MCF 10A (cell line): ENCODE data around the gene SCN1B. TPM values are rescaled to one million over a fixed set of nuclear protein-coding genes. Genes with fewer than 3 reads are reported as not detected.

ENCODE experiments used
- BruUV-seq: library from RNA; stranded (reverse); fragments of 400-500 nt; replicated peaks from 2 replicates; lab custom pipeline; 2021; lab: Mats Ljungman, UMichigan
- CTCF ChIA-PET: fragments of 300-600 bp; sonication (Branson Sonifier 250); formaldehyde crosslinking; extraction: SDS; loops from one replicate; lab custom pipeline; 2021; ENCODE audit warnings: antibody characterized with exemption, inconsistent platforms; lab: Yijun Ruan, JAX
- POLR2A ChIA-PET: fragments of 300-600, 350-650 bp; sonication (Branson Sonifier 250); formaldehyde crosslinking; extraction: SDS; loops from one replicate; lab custom pipeline; 2020; ENCODE audit warnings: antibody characterized with exemption, inconsistent platforms; lab: Yijun Ruan, JAX
- DNase-seq: peaks from one replicate; pipeline ENCODE4 v3.0.0-alpha.2; 2018; ENCODE audit not compliant: unreplicated experiment
- H3K27ac Mint-ChIP-seq: one replicate; pipeline ENCODE4 v1.8.0; 2022; ENCODE audit warnings: mild to moderate bottlenecking, low read depth, mixed read lengths; ENCODE audit not compliant: unreplicated experiment
- H3K27me3 Mint-ChIP-seq: one replicate; pipeline ENCODE4 v1.8.0; 2022; ENCODE audit warnings: mixed read lengths; ENCODE audit not compliant: insufficient read depth, unreplicated experiment
- H3K36me3 Mint-ChIP-seq: one replicate; pipeline ENCODE4 v1.8.0; 2022; ENCODE audit warnings: mild to moderate bottlenecking, moderate library complexity, mixed read lengths; ENCODE audit not compliant: insufficient read depth, unreplicated experiment
- H3K4me1 Mint-ChIP-seq: one replicate; pipeline ENCODE4 v1.8.0; 2022; ENCODE audit warnings: mixed read lengths; ENCODE audit not compliant: insufficient read depth, unreplicated experiment
- H3K4me3 Mint-ChIP-seq: one replicate; pipeline ENCODE4 v1.8.0; 2022; ENCODE audit warnings: mild to moderate bottlenecking, moderate library complexity, mixed read lengths; ENCODE audit not compliant: unreplicated experiment
- H3K9me3 Mint-ChIP-seq: one replicate; pipeline ENCODE4 v1.8.0; 2022; ENCODE audit warnings: mixed read lengths; ENCODE audit not compliant: unreplicated experiment
- intact Hi-C: fragments of 100-400 bp; cut with micrococcal nuclease; formaldehyde crosslinking; loops from 2 replicates; pipeline ENCODE4 v1.14.1; 2022
- total RNA-seq: library from RNA; stranded (reverse); gene quantifications from 2 replicates; pipeline ENCODE4 v1.2.3, GENCODE V29; 2022
- TF ChIP-seq, protein P1 (sequence below): fragments of 200-600 bp; IDR thresholded peaks from one replicate; pipeline ENCODE4 v1.8.0; 2022; ENCODE audit warnings: antibody characterized with exemption, mild to moderate bottlenecking; ENCODE audit not compliant: unreplicated experiment

Gene SCN1B
- total RNA-seq, 1 experiment from 2014 or later: 0.19 TPM

- H3K27ac Mint-ChIP-seq: no peak overlapping the region
- peaks cover 15% of the 10 kb centered on the region for H3K27me3 Mint-ChIP-seq
- H3K4me3 Mint-ChIP-seq: no peak overlapping the region
- BruUV-seq: no TSS peak
- H3K4me1 Mint-ChIP-seq: peaks cover 6% of the 10 kb centered on the region
- DNase-seq: no peak
- TF ChIP-seq, protein P1, sequence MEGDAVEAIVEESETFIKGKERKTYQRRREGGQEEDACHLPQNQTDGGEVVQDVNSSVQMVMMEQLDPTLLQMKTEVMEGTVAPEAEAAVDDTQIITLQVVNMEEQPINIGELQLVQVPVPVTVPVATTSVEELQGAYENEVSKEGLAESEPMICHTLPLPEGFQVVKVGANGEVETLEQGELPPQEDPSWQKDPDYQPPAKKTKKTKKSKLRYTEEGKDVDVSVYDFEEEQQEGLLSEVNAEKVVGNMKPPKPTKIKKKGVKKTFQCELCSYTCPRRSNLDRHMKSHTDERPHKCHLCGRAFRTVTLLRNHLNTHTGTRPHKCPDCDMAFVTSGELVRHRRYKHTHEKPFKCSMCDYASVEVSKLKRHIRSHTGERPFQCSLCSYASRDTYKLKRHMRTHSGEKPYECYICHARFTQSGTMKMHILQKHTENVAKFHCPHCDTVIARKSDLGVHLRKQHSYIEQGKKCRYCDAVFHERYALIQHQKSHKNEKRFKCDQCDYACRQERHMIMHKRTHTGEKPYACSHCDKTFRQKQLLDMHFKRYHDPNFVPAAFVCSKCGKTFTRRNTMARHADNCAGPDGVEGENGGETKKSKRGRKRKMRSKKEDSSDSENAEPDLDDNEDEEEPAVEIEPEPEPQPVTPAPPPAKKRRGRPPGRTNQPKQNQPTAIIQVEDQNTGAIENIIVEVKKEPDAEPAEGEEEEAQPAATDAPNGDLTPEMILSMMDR: no peak
- intact Hi-C loops: no loop called here
- H3K36me3 Mint-ChIP-seq: no peaks in the 10 kb centered on the region
- H3K9me3 Mint-ChIP-seq: no peaks in the 10 kb centered on the region
- POLR2A ChIA-PET: interaction anchor here (1.1 kb wide), 1 partner anchor 12 kb away, joined by 4 read pairs; no protein-coding TSS in a partner anchor
- CTCF ChIA-PET: interaction anchor here (0.6 to 1.5 kb wide), 6 partner anchors 8 to 965 kb away, joined by 3 to 5 read pairs (median 4); no protein-coding TSS in a partner anchor
Observed at GRCh38 chr19:35051796-35052195, 21.5 kb downstream of the SCN1B start.

- no TSS peak for BruUV-seq
Observed at GRCh38 chr19:35052599-35053190, 22.4 kb downstream of the SCN1B start.

GRCh38 chr19:35053667-35054293 is 23.5 kb downstream of the SCN1B start:
- TF ChIP-seq, protein P1: no peak
- intact Hi-C loops: no loop called here
- H3K27ac Mint-ChIP-seq: no peak overlapping the region
- no peak overlapping the region for H3K4me3 Mint-ChIP-seq
- no peaks in the 10 kb centered on the region for H3K36me3 Mint-ChIP-seq
- POLR2A ChIA-PET: no interaction called here
- no peak for DNase-seq
- no peaks in the 10 kb centered on the region for H3K9me3 Mint-ChIP-seq
- no TSS peak for BruUV-seq
- H3K27me3 Mint-ChIP-seq: peaks cover 18% of the 10 kb centered on the region
- H3K4me1 Mint-ChIP-seq: peaks cover 2% of the 10 kb centered on the region
- CTCF ChIA-PET: interaction anchor here (1.9 to 8.7 kb wide), 4 partner anchors 9 to 82 kb away, joined by 7 to 75 read pairs (median 21); partner anchors contain the start of genes HPN and LGI4

More at GRCh38 chr19:35052599-35053190, 22.4 kb downstream of the SCN1B start:
- Mint-ChIP-seq H3K4me3 (no peak overlapping the region), H3K4me1 (peaks cover 6% of the 10 kb centered on the region), H3K27ac (no peak overlapping the region), H3K27me3 (peaks cover 18% of the 10 kb centered on the region), H3K36me3 (no peaks in the 10 kb centered on the region), H3K9me3 (no peaks in the 10 kb centered on the region)
- TF ChIP-seq, protein P1: no peak
- ChIA-PET CTCF (interaction anchor here (0.7 to 8.7 kb wide), 4 partner anchors 8 to 964 kb away, joined by 3 to 75 read pairs (median 18); partner anchors contain the start of gene HPN), POLR2A (interaction anchor here (0.7 to 1.1 kb wide), 2 partner anchors 11 to 13 kb away, joined by 3 to 4 read pairs; no protein-coding TSS in a partner anchor)
- DNase-seq: no peak
- intact Hi-C loops: no loop called here

DNA sequence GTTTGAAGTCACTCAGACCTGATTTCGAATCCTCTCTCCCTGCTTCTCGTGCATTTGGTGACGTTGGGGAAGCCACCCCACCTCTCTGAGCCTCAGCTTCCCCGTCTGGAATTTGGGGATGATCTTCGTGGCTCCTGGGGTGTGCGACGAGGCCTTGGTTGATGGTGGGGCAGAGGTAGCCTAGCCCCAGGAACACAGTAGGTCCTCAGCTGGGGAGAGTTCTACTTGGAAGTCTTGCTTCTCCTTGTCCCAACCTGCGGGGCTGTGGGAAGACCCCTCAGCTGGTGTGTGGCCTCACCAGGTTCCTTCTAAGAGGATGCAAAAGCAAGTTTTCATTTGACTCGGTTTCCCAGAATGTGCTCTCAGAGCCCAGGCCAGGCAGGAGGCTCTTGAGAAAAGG is 24.4 kb downstream of the SCN1B start:
- Mint-ChIP-seq H3K27me3 (peaks cover 18% of the 10 kb centered on the region), H3K4me3 (no peak overlapping the region), H3K27ac (no peak overlapping the region), H3K9me3 (no peaks in the 10 kb centered on the region), H3K4me1 (no peaks in the 10 kb centered on the region), H3K36me3 (no peaks in the 10 kb centered on the region)
- intact Hi-C loops: no loop called here
- ChIA-PET CTCF (interaction anchor here (0.6 to 8.7 kb wide), 12 partner anchors 10 to 1236 kb away, joined by 3 to 75 read pairs (median 4); partner anchors contain the start of genes HPN and LGI4), POLR2A (no interaction called here)
- TF ChIP-seq, protein P1: no peak
- no peak for DNase-seq
- no TSS peak for BruUV-seq
